NCI-H2029 (cell line): ENCODE measurements around the gene MTG2.
"Not testable (repeated sequence)": the region's sequence is repeated elsewhere in the genome, so short reads cannot be mapped to it uniquely, and the experiment has no call there.

ENCODE experiments used
- DNase-seq: peaks from one replicate; lab custom pipeline; 2025; lab: John Stamatoyannopoulos, UW

Gene MTG2

DNA sequence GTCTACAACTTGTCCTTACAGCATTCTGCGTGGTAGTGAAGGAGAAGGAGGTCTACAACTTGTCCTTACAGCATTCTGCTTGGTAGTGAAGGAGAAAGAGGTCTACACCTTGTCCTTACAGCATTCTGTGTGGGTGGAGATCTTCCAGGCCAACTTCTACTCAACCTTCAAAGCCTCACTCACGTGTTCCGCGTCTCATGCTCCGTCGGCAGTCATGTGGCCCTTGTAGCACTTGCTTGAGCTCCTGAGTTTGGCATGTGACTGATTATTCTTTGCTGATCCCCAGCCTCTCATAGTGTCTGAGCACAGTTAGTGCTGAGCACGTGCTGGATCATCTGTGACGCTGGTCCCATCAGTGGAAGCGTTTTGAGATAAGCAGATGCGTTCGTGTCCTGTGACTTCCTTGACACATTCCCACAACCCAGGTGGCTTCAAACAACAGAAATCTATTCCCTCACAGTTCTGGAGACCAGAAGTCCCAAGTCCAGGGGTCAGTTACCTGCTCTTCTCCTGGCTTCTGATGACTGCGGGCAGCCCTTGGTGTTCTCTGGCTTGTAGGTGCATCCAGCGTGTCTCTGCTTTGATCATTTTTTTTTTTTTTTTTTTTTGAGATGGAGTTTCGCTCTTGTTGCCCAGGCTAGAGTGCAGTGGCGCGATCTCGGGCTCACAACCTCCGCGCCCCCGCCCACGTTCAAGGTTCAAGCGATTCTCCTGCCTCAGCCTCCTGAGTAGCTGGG, 36.6 kb upstream of the MTG2 start:
- DNase-seq, result no peak

DNA sequence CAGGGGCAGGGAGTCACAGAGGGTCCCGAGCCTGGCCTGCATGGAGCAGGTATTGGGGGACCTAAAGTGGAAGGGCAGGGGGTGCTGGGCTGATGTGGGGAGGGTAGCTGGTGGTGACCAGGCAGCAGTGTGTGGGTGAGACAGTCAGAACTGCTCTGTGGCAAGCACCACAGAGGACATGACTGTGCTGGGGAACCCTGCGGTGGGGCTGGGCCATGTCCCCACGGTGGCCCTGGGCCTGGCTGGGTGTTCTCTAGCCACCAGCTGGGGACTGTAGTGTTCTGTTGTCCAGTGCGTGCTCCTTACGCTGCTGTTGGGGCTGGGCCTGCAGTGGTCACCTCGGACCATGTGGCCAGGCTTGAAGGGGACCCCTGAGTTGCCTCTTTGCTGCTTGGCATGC, 35.7 kb upstream of the MTG2 start:
- DNase-seq, result no peak

DNA sequence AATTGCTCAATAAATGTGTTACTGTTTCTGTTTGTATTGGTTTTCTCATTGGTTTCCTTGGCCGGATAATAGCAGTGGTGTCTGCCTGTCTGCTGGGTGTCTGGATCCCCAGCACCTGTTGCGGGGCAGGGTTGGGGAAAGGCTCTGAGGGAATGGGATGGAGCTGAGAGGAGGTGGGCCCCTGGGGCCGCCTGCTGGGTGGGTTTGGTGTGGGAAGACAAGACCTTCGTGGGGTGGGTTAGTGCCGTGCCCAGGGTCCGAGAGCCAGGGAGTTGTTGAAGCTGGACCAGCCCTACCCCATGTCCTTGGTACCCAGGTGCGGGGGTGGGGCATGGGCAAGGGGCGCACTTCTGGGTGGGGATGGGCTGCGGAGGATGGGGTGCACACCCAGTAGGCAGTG, 35.3 kb upstream of the MTG2 start:
- DNase-seq, result no peak

DNA sequence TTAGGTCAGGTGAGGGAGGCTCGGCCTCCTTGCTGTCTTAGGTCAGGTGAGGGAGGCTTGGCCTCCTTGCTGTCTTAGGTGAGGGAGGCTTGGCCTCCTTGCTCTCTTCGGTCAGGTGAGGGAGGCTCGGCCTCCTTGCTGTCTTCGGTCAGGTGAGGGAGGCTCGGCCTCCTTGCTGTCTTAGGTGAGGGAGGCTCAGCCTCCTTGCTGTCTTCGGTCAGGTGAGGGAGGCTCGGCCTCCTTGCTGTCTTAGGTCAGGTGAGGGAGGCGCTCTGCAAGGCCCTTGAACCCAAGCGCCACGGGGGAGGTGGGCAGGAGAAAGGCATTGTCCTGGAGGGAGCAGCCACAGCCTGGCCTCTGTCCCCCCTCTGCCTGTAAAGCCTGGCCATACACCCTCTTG, 34.4 kb upstream of the MTG2 start:
- not testable (repeated sequence) for DNase-seq

GRCh38 chr20:62148908-62149314, 33.9 kb upstream of the MTG2 start:
- no peak for DNase-seq

DNA sequence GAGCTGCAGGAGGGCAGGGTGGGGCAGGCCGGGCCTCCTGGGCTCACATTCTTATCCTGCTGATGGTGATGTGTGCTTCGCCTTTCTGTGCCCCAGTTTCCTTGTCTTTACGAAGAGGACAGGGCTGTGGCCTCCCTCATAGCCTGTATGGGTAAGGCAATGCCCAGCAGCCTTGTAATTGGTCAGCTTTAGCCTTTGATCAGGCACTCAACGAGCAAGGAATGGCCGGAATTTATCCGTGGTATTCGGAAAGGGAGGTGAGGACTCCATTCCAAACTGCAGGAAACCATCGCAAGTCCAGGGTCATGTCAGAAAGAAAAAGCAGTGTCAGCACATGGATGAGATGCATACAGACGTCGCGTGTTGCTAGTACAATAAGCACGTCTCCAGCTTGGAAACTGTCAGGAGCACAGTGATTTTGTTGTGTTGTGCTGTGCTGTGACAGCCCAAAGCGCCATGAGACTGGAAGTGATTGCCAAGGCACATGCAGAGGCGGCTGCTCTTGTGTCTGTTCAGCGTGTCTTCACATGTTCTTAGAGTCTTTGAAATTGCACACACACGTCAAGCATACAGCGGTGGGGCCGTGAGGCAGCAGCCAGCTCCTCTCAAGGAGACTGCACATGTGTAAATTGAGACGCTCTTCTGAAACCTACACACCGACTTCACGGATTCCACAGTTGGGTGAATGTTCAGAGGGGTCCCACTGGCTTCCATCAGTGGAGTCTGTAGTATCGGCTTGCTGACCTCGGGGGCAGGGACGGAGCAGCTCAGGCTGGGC, 33.1 kb upstream of the MTG2 start:
- DNase-seq, result no peak

GRCh38 chr20:62150310-62150575, 32.6 kb upstream of the MTG2 start:
- DNase-seq, result no peak

DNA sequence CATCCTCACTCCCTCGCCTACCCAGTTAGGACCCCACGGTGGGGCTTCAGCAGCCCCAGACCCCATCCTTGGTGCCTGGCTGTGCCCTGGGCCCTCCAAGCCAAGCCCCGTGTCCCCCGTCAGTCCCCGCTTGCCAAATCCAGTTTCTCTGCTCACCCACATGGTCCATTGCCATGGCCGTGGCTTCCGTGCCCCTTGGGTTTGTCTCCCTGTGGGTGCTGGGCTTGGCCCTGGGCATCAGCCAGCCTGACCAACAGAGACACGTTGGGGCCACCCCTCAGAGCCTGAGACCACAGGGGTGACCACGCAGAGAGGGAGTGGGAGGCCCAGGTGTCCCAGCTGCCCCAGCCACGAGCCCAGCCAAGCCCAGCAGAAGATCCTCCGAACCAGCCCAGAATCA, 31.6 kb upstream of the MTG2 start:
- no peak for DNase-seq

DNA sequence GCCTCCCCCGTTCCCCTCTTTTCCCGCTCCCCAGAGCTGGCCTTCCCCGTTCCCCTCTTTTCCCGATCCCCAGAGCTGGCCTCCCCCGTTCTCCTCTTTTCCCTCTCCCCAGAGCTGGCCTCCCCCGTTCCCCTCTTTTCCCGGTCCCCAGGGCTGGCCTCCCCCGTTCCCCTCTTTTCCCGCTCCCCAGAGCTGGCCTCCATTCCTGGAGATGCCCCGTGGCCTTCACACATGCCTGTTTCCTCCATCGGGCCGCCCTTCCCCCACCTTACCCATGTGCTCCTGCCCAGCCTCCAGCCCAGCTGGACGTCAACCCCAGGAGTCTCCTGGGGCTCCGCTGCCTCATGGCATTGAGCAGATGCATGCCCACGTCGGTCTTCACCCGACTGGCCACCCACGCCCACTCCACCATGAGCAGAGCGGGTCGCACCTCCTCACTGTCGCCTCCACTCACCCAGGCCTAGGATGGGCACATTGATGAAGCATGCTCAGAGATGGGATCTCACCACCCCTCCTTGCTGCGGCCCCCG, 30.9 kb upstream of the MTG2 start:
- DNase-seq, result no peak

GRCh38 chr20:62155428-62156253, 27.2 kb upstream of the MTG2 start:
- no peak for DNase-seq

GRCh38 chr20:62156254-62156556, 26.6 kb upstream of the MTG2 start:
- no peak for DNase-seq

- no peak for DNase-seq
Observed at GRCh38 chr20:62156592-62157386, 26.0 kb upstream of the MTG2 start.

GRCh38 chr20:62157387-62158087, 25.3 kb upstream of the MTG2 start:
- DNase-seq, result no peak

DNA sequence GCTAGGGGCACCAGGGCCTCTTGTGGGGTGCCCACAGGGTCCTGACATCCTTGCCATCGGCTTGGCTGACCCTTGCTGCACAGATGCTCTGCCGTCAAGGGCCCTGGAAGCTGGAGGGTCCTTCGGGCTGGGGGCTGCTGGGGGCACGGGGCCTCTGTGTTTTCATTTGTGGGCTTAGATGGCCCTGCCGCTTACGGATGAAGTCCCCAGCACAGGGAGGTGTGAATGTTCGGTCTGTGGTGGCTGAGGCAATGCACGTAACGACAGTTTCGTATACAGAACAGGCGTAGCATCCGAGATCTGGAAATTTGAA, 24.8 kb upstream of the MTG2 start:
- DNase-seq, result no peak

GRCh38 chr20:62158541-62158940, 24.3 kb upstream of the MTG2 start:
- no peak for DNase-seq

- DNase-seq, result no peak
Observed at GRCh38 chr20:62159052-62159451, 23.8 kb upstream of the MTG2 start.

DNA sequence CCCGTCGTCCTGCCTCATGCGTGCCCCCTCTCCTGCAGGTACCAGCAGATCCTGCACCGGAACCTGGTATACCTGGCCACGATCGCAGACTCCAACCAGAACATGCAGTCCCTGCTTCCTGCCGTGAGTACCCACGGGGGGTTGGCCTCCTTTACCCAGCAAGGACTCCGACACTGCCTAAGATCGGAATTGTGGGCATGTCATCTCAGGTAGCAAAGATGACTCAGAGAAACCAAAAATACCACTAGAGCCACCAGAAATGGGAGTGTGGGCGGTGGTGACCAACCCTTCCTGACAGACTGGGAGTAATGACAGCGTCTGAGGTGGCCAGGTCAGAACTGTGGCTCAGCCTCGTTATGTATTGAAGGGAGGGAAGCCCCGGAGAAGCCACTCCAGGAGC, 23.0 kb upstream of the MTG2 start:
- no peak for DNase-seq

DNA sequence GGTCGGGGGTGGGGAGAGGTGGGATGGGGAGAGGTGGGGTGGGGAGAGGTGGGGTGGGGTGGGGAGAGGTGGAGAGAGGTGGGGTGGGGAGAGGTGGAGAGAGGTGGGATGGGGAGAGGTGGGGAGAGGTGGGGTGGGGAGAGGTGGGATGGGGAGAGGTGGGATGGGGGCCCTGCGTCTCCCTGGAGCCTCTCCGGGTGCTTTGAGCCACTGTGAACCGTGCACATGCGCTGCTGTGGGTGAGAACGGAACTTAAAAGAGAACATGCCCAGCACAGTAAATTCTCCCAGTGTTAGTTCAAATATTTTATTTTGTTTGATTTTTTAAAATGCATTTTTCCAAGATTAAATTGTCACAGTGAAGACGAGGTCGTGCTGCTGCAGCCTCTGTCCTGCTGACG, 22.6 kb upstream of the MTG2 start:
- no peak for DNase-seq

DNA sequence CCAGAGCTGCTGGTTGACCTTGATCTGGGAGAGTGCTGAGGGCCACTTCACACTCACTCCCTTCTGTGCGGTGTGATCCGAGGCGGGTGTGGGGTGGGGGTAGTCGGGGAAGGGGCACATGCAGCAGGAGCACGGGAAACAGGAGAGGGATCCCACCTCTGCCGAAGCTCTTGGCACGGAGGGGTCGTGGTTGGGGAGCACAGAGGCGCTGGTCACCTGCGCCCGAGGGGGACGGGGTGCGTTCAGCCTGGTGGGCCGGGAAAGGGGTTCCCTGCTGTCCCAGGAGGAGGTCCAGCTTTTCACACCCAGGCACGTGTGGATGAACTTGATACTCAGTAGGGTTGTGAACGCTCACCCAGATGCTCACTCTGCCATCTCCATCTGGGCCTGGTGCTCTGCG, 22.0 kb upstream of the MTG2 start:
- no peak for DNase-seq

DNA sequence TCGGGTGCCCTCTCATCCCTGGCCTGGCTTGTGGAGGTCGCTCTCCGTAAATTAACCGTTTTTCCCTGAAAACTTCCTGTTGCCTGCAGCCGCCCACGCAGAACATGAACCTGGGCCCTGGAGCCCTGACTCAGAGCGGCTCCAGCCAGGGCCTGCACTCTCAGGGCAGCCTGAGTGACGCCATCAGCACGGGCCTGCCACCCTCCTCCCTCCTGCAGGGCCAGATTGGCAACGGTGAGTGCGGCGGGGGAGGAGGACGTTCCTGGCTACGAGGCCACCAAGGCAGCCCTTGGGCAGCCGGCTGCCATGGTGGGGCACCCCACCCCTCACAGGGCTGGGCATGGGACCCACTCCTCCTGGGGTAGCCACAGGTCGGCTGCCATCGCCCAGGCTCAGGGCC, 21.5 kb upstream of the MTG2 start:
- DNase-seq, result no peak

- no peak for DNase-seq
Observed at GRCh38 chr20:62162765-62163484, 19.9 kb upstream of the MTG2 start.
